K562 (cell line): ENCODE measurements around the gene RASAL1. TPM values are rescaled to one million over a fixed set of nuclear protein-coding genes. Genes with fewer than 3 reads are reported as not detected.

Experiments used
- ATAC-seq: fragments of 200-7000 bp; cut with Tn5 transposase; 3 replicates; pipeline ENCODE4 v1.9.1; 2020; ENCODE audit warnings: moderate library complexity
- BruUV-seq: library from RNA; stranded (reverse); fragments of 400-500 nt; replicated peaks from 2 replicates; lab custom pipeline; 2021; lab: Mats Ljungman, UMichigan
- CTCF ChIA-PET: fragments of 300-600 bp; formaldehyde crosslinking; extraction: SDS; loops from one replicate; lab custom pipeline; 2021; ENCODE audit warnings: low intra/inter-chr PET ratio; lab: Yijun Ruan, JAX
- POLR2A ChIA-PET: fragments of 300-600, 350-650 bp; sonication (Branson Sonifier 250); formaldehyde crosslinking; extraction: SDS; loops from one replicate; lab custom pipeline; 2021; ENCODE audit warnings: antibody characterized with exemption, inconsistent platforms; lab: Yijun Ruan, JAX
- DNase-seq, 4 experiments: peaks; one replicate each; pipeline versions ENCODE4 v3.0.0 to v3.0.0-alpha.2; 2011 to 2018; ENCODE audit warnings: low spot score in 3 of 4, mixed read lengths in 3 of 4; ENCODE audit errors: extremely low read depth in 1 of 4
- FAIRE-seq: peaks from 2 replicates; lab custom pipeline; 2011; peaks lifted over from hg19 to GRCh38; lab: Jason Lieb, UNC
- H2AFZ ChIP-seq: 2 replicates; pipeline ENCODE4 v1.6.0; 2011; ENCODE audit warnings: low read depth, low read length, control low read depth, inconsistent platforms
- H3K27ac ChIP-seq: fragments of 200-600 bp; 3 replicates; pipeline ENCODE4 v1.8.0; 2011; ENCODE audit warnings: low read depth, mild to moderate bottlenecking, control low read depth, inconsistent platforms, low read length, moderate library complexity, mixed read lengths; ENCODE audit errors: extremely low read depth
- H3K27me3 ChIP-seq, 2 experiments: fragments of 300-600 bp in 1 of 2; 2 replicates in 1 of 2; 3 replicates in 1 of 2; pipeline versions ENCODE4 v1.6.0 to v1.8.0; 2011; ENCODE audit warnings: inconsistent platforms in 2 of 2, low read length in 2 of 2, mild to moderate bottlenecking in 1 of 2, mixed read lengths in 1 of 2, moderate library complexity in 1 of 2; ENCODE audit not compliant: control insufficient read depth in 2 of 2, insufficient read depth in 2 of 2
- H3K36me3 ChIP-seq: fragments of 300-600 bp; 3 replicates; pipeline ENCODE4 v1.8.0; 2011; ENCODE audit warnings: mild to moderate bottlenecking, low read length, inconsistent platforms; ENCODE audit not compliant: control insufficient read depth, insufficient read depth
- H3K4me1 ChIP-seq, 2 experiments: fragments of 200-600 bp in 1 of 2; replicated peaks in 1 of 2; 2 replicates in 1 of 2; 3 replicates in 1 of 2; pipeline versions ENCODE4 v1.5.1 to v1.8.0; 2011; ENCODE audit warnings: inconsistent platforms in 2 of 2, low read length in 2 of 2, mild to moderate bottlenecking in 1 of 2, mixed read lengths in 1 of 2, moderate library complexity in 1 of 2; ENCODE audit not compliant: control insufficient read depth in 2 of 2, insufficient read depth in 2 of 2
- H3K4me2 ChIP-seq: 2 replicates; pipeline ENCODE4 v1.6.1; 2011; ENCODE audit warnings: low read length, control low read depth, inconsistent platforms, mixed read lengths; ENCODE audit not compliant: insufficient read depth
- H3K4me3 ChIP-seq: fragments of 200-600 bp; sonication (generic), shearing (Covaris generic); 2 replicates; pipeline ENCODE4 v1.5.1; 2016; ENCODE audit warnings: control low read depth, inconsistent platforms
- H3K79me2 ChIP-seq: fragments of 200-600 bp; 3 replicates; pipeline ENCODE4 v1.8.0; 2011; ENCODE audit warnings: low read length, inconsistent platforms; ENCODE audit not compliant: control insufficient read depth, insufficient read depth
- H3K9ac ChIP-seq, 2 experiments: 2 replicates each; pipeline versions ENCODE4 v1.6.0 to v1.6.1; 2011; ENCODE audit warnings: low read depth in 2 of 2, low read length in 2 of 2, control low read depth in 1 of 2, inconsistent platforms in 1 of 2, mild to moderate bottlenecking in 1 of 2, mixed read lengths in 1 of 2; ENCODE audit not compliant: insufficient read depth in 1 of 2
- H3K9me1 ChIP-seq: one replicate; pipeline ENCODE4 v1.6.0; 2011; ENCODE audit warnings: inconsistent platforms, mild to moderate bottlenecking, low read length, moderate library complexity; ENCODE audit not compliant: control insufficient read depth, insufficient read depth
- H3K9me3 ChIP-seq: replicated peaks from 2 replicates; pipeline ENCODE4 v1.5.1; 2011; ENCODE audit warnings: low read depth, low read length, inconsistent platforms; ENCODE audit not compliant: control insufficient read depth, insufficient read depth
- H4K20me1 ChIP-seq: replicated peaks from 2 replicates; pipeline ENCODE4 v1.6.1; 2011; ENCODE audit warnings: low read length, inconsistent platforms, mixed read lengths; ENCODE audit not compliant: control insufficient read depth, insufficient read depth
- CCNT2 ChIP-seq: IDR thresholded peaks from 2 replicates; pipeline ENCODE4 v1.6.1; 2011; ENCODE audit warnings: borderline replicate concordance, low read depth, mild to moderate bottlenecking, moderate library complexity, mixed read lengths, low read length; ENCODE audit not compliant: insufficient read length; ENCODE audit errors: extremely low read depth
- EP300 ChIP-seq: IDR thresholded peaks from 2 replicates; pipeline ENCODE4 v1.6.1; 2012; ENCODE audit warnings: low read length, improper control_type of control experiment
- RBFOX2 ChIP-seq: fragments of 200-400 bp; formaldehyde crosslinking; IDR thresholded peaks from 2 replicates; pipeline ENCODE4 v1.6.1; 2017; ENCODE audit warnings: low read depth, mild to moderate bottlenecking, low read length, moderate library complexity
- RFX5 ChIP-seq: IDR thresholded peaks from 2 replicates; pipeline ENCODE4 v1.6.1; 2011; ENCODE audit warnings: low read depth, mild to moderate bottlenecking, improper control_type of control experiment, low read length
- SNRNP70 ChIP-seq: fragments of 200-400 bp; formaldehyde crosslinking; optimal IDR thresholded peaks from 2 replicates; pipeline ENCODE3; 2017; ENCODE audit warnings: low read depth, low read length
- SRF ChIP-seq, 2 experiments: fragments of 250-450, 450-650 bp in 1 of 2; sonication (Bioruptor Pico) in 1 of 2; sonication (generic) in 1 of 2; formaldehyde crosslinking; IDR thresholded peaks; 2 replicates each; pipeline versions ENCODE4 v1.5.0 to v1.5.1; 2020 to 2022; ENCODE audit warnings: mild to moderate bottlenecking in 1 of 2, missing genetic modification reagents in 1 of 2
- THAP7 ChIP-seq: fragments of 250-450 bp; sonication (Bioruptor Pico); IDR thresholded peaks from 2 replicates; pipeline ENCODE4 v1.5.0; 2021
- ZNF274 ChIP-seq: IDR thresholded peaks from 2 replicates; pipeline ENCODE4 v1.6.1; 2011; ENCODE audit warnings: low read depth, mild to moderate bottlenecking, low read length, moderate library complexity, borderline replicate concordance
- ZNF280A ChIP-seq: fragments of 450-650 bp; IDR thresholded peaks from 2 replicates; pipeline ENCODE4 v1.6.1; 2018; ENCODE audit warnings: mild to moderate bottlenecking, low read depth; ENCODE audit not compliant: partially characterized antibody
- ZNF655 ChIP-seq: fragments of 250-450 bp; sonication (Bioruptor Pico); IDR thresholded peaks from 2 replicates; pipeline ENCODE4 v1.5.0; 2021
- ZSCAN29 ChIP-seq: fragments of 450-650 bp; IDR thresholded peaks from 2 replicates; pipeline ENCODE4 v1.6.1; 2017
- WGBS: fragments of 100-300 bp; shearing (Covaris generic); methylation state at CpG from one replicate; pipeline ENCODE4 v1.1.6; 2016; ENCODE audit warnings: low coverage, mixed read lengths; ENCODE audit not compliant: insufficient coverage; ENCODE audit errors: missing lambda C conversion rate; 5-methylcytosine and 5-hydroxymethylcytosine counted together
- in situ Hi-C: fragments of 300-500 bp; cut with MboI; formaldehyde crosslinking; loops from 4 replicates; pipeline ENCODE4 v1.15.0; 2018; ENCODE audit warnings: inconsistent platforms, mixed read lengths
- intact Hi-C: fragments of 100-400 bp; cut with micrococcal nuclease; formaldehyde crosslinking; loops from 2 replicates; pipeline ENCODE4 v1.14.2; 2022
- polyA plus RNA-seq, 8 experiments: library from polyadenylated mRNA; depleted of rRNA in 4 of 8; stranded (reverse) in 5 of 8; unstranded in 3 of 8; fragments of >200 nt; fragmentation: Nextera tagmentation in 2 of 8; fragmentation: Illumina TruSeq in 1 of 8; extraction: Ambion mirVana in 2 of 8; extraction: Trizol in 1 of 8; gene quantifications; 2 replicates each; pipeline versions ENCODE4 v1.2.1 to v1.2.3, GENCODE V29; 2011 to 2014; ENCODE audit warnings: inconsistent platforms in 1 of 8, missing spikeins in 1 of 8
- total RNA-seq, 7 experiments: library from RNA; depleted of rRNA in 6 of 7; stranded (reverse); fragments of >200 nt in 6 of 7; fragmentation: Illumina TruSeq in 2 of 7; extraction: Trizol in 2 of 7; gene quantifications; 2 replicates each; pipeline versions ENCODE4 v1.2.1 to v1.2.3, GENCODE V29; 2011 to 2021; ENCODE audit warnings: low replicate concordance in 1 of 7

RASAL1 gene
- total and polyA plus RNA-seq, 9 of the 15 experiments (the other 6 are each of a cell fraction or from before 2014, with no cell fraction given): 0.06 to 0.16 (median 0.14) TPM; not detected in 6

- FAIRE-seq (no peak), DNase-seq (no peak), ATAC-seq (no peak)
- CTCF ChIA-PET: interaction anchor here (0.7 kb wide), 1 partner anchor 677 kb away, joined by 5 read pairs; no protein-coding TSS in a partner anchor
- no peak overlapping the region for H2AFZ ChIP-seq
- no peak overlapping the region for H3K27ac ChIP-seq
- POLR2A ChIA-PET: interaction anchor here (0.5 kb wide), 1 partner anchor 233 kb away, joined by 3 read pairs; no protein-coding TSS in a partner anchor
- peaks cover 0 to 12% of the 10 kb centered on the region in 2 experiments; a peak in 2 of 5 replicates for H3K4me1 ChIP-seq
- no peak overlapping the region for H3K4me3 ChIP-seq
- no TSS peak for BruUV-seq
- no peaks in the 10 kb centered on the region; the same call in 1 of the 2 replicates for H4K20me1 ChIP-seq
- H3K27me3 ChIP-seq: no peaks in the 10 kb centered on the region
- H3K9me3 ChIP-seq: no peaks in the 10 kb centered on the region
- no peak for TF ChIP-seq ZNF655 (CRISPR knock-in tag)
- H3K36me3 ChIP-seq: peaks cover 89% of the 10 kb centered on the region
- H3K4me2 ChIP-seq: no peak overlapping the region
- intact Hi-C loops: no loop called here
- 96% methylated on average over 9 of the region's 9 CpGs for WGBS
- peaks cover 2% of the 10 kb centered on the region for H3K9me1 ChIP-seq
- in situ Hi-C loops: loop anchor here (5.0 kb wide), 1 partner anchor 124 kb away; no protein-coding TSS in a partner anchor
- H3K9ac ChIP-seq: no peak overlapping the region
- H3K79me2 ChIP-seq: no peaks in the 10 kb centered on the region; the same call in 2 of the 3 replicates
These were observed 36.0 kb upstream of the RASAL1 start for GRCh38 chr12:113171543-113171942.

- CTCF ChIA-PET: interaction anchor here (0.7 kb wide), 1 partner anchor 677 kb away, joined by 5 read pairs; no protein-coding TSS in a partner anchor
- DNase-seq (no peak), ATAC-seq (no peak), FAIRE-seq (no peak)
- in situ Hi-C loops: loop anchor here (5.0 kb wide), 1 partner anchor 124 kb away; no protein-coding TSS in a partner anchor
- H3K79me2 ChIP-seq: no peaks in the 10 kb centered on the region; the same call in 2 of the 3 replicates
- H3K9me1 ChIP-seq: peaks cover 2% of the 10 kb centered on the region
- no peak overlapping the region for H3K4me3 ChIP-seq
- H3K4me1 ChIP-seq: peaks cover 0 to 12% of the 10 kb centered on the region in 2 experiments; a peak in 2 of 5 replicates
- peaks cover 90% of the 10 kb centered on the region for H3K36me3 ChIP-seq
- WGBS: 84% methylated on average over 4 of the region's 4 CpGs
- no peak overlapping the region for H3K27ac ChIP-seq
- H3K27me3 ChIP-seq: no peaks in the 10 kb centered on the region
- no peak overlapping the region for H3K9ac ChIP-seq
- H3K9me3 ChIP-seq: no peaks in the 10 kb centered on the region
- H2AFZ ChIP-seq: no peak overlapping the region
- H4K20me1 ChIP-seq: no peaks in the 10 kb centered on the region; the same call in 1 of the 2 replicates
- TF ChIP-seq CCNT2 (no peak), RFX5 (no peak), SNRNP70 (no peak), ZNF274 (no peak), THAP7 (CRISPR knock-in tag) (no peak), ZSCAN29 (no peak), SRF (CRISPR knock-in tag; IDR thresholded peaks at IDR 0.05) (no peak), ZNF280A (no peak), RBFOX2 (no peak), EP300 (no peak)
- no peak overlapping the region for H3K4me2 ChIP-seq
- BruUV-seq: no TSS peak
- intact Hi-C loops: no loop called here
- POLR2A ChIA-PET: interaction anchor here (0.5 kb wide), 1 partner anchor 234 kb away, joined by 3 read pairs; no protein-coding TSS in a partner anchor
These were observed 35.4 kb upstream of the RASAL1 start for GRCh38 chr12:113170926-113171325.
